A549 (cell line): ENCODE results near the gene CYSLTR2. TPM values are rescaled to one million over a fixed set of nuclear protein-coding genes. Genes with fewer than 3 reads are reported as not detected.

Experiments used
- ATAC-seq, 2 experiments: fragments of 200-7000 bp in 1 of 2; fragments of >200 bp in 1 of 2; cut with Nextera tagmentation in 1 of 2; cut with Tn5 transposase in 1 of 2; 3 replicates each; pipeline versions ENCODE4 v1.8.0 to v1.9.1; 2018 to 2020; ENCODE audit warnings: mild to moderate bottlenecking in 1 of 2, moderate library complexity in 1 of 2
- CTCF ChIA-PET: fragments of 300-600 bp; sonication (Branson Sonifier 250); formaldehyde crosslinking; extraction: SDS; loops from one replicate; lab custom pipeline; 2021; ENCODE audit warnings: antibody characterized with exemption, inconsistent platforms; lab: Yijun Ruan, JAX
- POLR2A ChIA-PET: fragments of 350-600 bp; formaldehyde crosslinking; extraction: SDS; loops from one replicate; lab custom pipeline; 2021; ENCODE audit warnings: antibody characterized with exemption, inconsistent platforms; lab: Yijun Ruan, JAX
- DNase-seq, 2 experiments: peaks; one replicate each; pipeline versions ENCODE4 v3.0.0 to v3.0.0-alpha.2; 2011 to 2016; ENCODE audit warnings: low read depth in 1 of 2, low spot score in 1 of 2
- FAIRE-seq: peaks from 2 replicates; lab custom pipeline; 2011; peaks lifted over from hg19 to GRCh38; lab: Jason Lieb, UNC
- H3K27ac ChIP-seq, 2 experiments: fragments of >200 bp; sonication (Bioruptor Twin); formaldehyde crosslinking; 3 replicates each; pipeline ENCODE4 v1.5.1; 2016 to 2017
- H3K4me1 ChIP-seq: fragments of >200 bp; sonication (Bioruptor Twin); formaldehyde crosslinking; 3 replicates; pipeline ENCODE4 v1.6.1; 2016
- H3K4me2 ChIP-seq: fragments of >200 bp; sonication (Bioruptor Twin); formaldehyde crosslinking; 3 replicates; pipeline ENCODE4 v1.6.1; 2016
- H3K4me3 ChIP-seq: fragments of >200 bp; sonication (Bioruptor Twin); formaldehyde crosslinking; 3 replicates; pipeline ENCODE4 v1.5.1; 2016
- H3K9me3 ChIP-seq: fragments of >200 bp; sonication (Bioruptor Twin); formaldehyde crosslinking; 3 replicates; pipeline ENCODE4 v1.6.1; 2016
- ATOH8 ChIP-seq: fragments of 250-450 bp; sonication (Bioruptor Pico); IDR thresholded peaks from 2 replicates; pipeline ENCODE4 v1.5.0; 2020; ENCODE audit warnings: low read depth, mild to moderate bottlenecking, moderate library complexity
- BHLHE40 ChIP-seq: IDR thresholded peaks from 2 replicates; pipeline ENCODE4 v1.6.1; 2012; ENCODE audit warnings: low read depth, low read length, inconsistent platforms
- CBX2 ChIP-seq: fragments of 200-600 bp; sonication (generic); IDR thresholded peaks from 2 replicates; pipeline ENCODE4 v1.6.1; 2016; ENCODE audit warnings: low read depth, mild to moderate bottlenecking, borderline replicate concordance
- CHD4 ChIP-seq: fragments of 200-600 bp; sonication (generic); IDR thresholded peaks from 2 replicates; pipeline ENCODE4 v1.6.1; 2016; ENCODE audit warnings: antibody characterized with exemption, mild to moderate bottlenecking, borderline replicate concordance
- E2F6 ChIP-seq: IDR thresholded peaks from 2 replicates; pipeline ENCODE4 v1.6.1; 2012; ENCODE audit warnings: low read depth, borderline replicate concordance
- ELK1 ChIP-seq: fragments of 150-350 bp; IDR thresholded peaks from 2 replicates; pipeline ENCODE4 v1.6.1; 2014; ENCODE audit warnings: low read depth, mild to moderate bottlenecking, low read length
- EP300 ChIP-seq, 2 experiments: fragments of >200 bp; sonication (Bioruptor Twin); formaldehyde crosslinking; IDR thresholded peaks; 2 replicates in 1 of 2; 3 replicates in 1 of 2; pipeline ENCODE4 v1.6.1; 2016 to 2017
- ESRRA ChIP-seq: fragments of 150-350 bp; IDR thresholded peaks from 2 replicates; pipeline ENCODE4 v1.6.1; 2014; ENCODE audit warnings: mild to moderate bottlenecking, low read length, borderline replicate concordance
- FOSB ChIP-seq: fragments of 250-450 bp; sonication (Bioruptor Pico); IDR thresholded peaks from 2 replicates; pipeline ENCODE4 v1.5.0; 2020; ENCODE audit warnings: mild to moderate bottlenecking, moderate library complexity
- FOSL2 ChIP-seq, 2 experiments: fragments of 450-650 bp in 1 of 2; fragments of >200 bp in 1 of 2; sonication (Bioruptor Twin) in 1 of 2; formaldehyde crosslinking; IDR thresholded peaks; 2 replicates each; pipeline versions ENCODE4 v1.5.0 to v1.6.1; 2016 to 2020; ENCODE audit warnings: mild to moderate bottlenecking in 1 of 2, moderate library complexity in 1 of 2
- GATA3 ChIP-seq: IDR thresholded peaks from 2 replicates; pipeline ENCODE4 v1.6.1; 2012; ENCODE audit warnings: borderline replicate concordance
- HDAC2 ChIP-seq: fragments of 200-600 bp; sonication (generic); IDR thresholded peaks from 2 replicates; pipeline ENCODE4 v1.6.1; 2016
- HES2 ChIP-seq: fragments of >200 bp; sonication (Bioruptor Twin); formaldehyde crosslinking; IDR thresholded peaks from 2 replicates; pipeline ENCODE4 v1.6.1; 2016
- HMGXB4 ChIP-seq: fragments of 250-450 bp; sonication (Bioruptor Pico); IDR thresholded peaks from 2 replicates; pipeline ENCODE4 v1.5.0; 2021; ENCODE audit warnings: mild to moderate bottlenecking, moderate library complexity, borderline replicate concordance
- HOXA7 ChIP-seq: fragments of 250-450 bp; sonication (Bioruptor Pico); IDR thresholded peaks from 2 replicates; pipeline ENCODE4 v1.5.0; 2020; ENCODE audit warnings: mild to moderate bottlenecking, moderate library complexity
- HOXB5 ChIP-seq: fragments of 250-450 bp; sonication (Bioruptor Pico); IDR thresholded peaks from 2 replicates; pipeline ENCODE4 v1.5.0; 2020; ENCODE audit warnings: mild to moderate bottlenecking, moderate library complexity
- JUNB ChIP-seq: fragments of >200 bp; sonication (Bioruptor Twin); formaldehyde crosslinking; IDR thresholded peaks from 2 replicates; pipeline ENCODE4 v1.6.1; 2016
- KDM1A ChIP-seq: fragments of 200-600 bp; sonication (generic); IDR thresholded peaks from 2 replicates; pipeline ENCODE4 v1.6.1; 2016; ENCODE audit warnings: low read depth, mild to moderate bottlenecking
- KDM5A ChIP-seq: fragments of 200-600 bp; sonication (generic); IDR thresholded peaks from 2 replicates; pipeline ENCODE4 v1.6.1; 2016; ENCODE audit warnings: antibody characterized with exemption, mild to moderate bottlenecking
- MAFK ChIP-seq: fragments of 450-650 bp; IDR thresholded peaks from 2 replicates; pipeline ENCODE4 v1.6.1; 2014; ENCODE audit not compliant: partially characterized antibody
- MAX ChIP-seq: IDR thresholded peaks from 2 replicates; pipeline ENCODE4 v1.6.1; 2012
- NR3C1 ChIP-seq: fragments of >200 bp; sonication (Bioruptor Twin); formaldehyde crosslinking; IDR thresholded peaks from 3 replicates; pipeline ENCODE4 v1.6.1; 2017
- PHF8 ChIP-seq: fragments of 200-600 bp; sonication (generic); IDR thresholded peaks from 2 replicates; pipeline ENCODE4 v1.6.1; 2016; ENCODE audit warnings: low read depth, mild to moderate bottlenecking, antibody characterized with exemption, moderate library complexity, borderline replicate concordance
- RARB ChIP-seq: fragments of 250-450 bp; sonication (Bioruptor Pico); IDR thresholded peaks from 2 replicates; pipeline ENCODE4 v1.8.0; 2021; ENCODE audit warnings: mild to moderate bottlenecking, moderate library complexity
- RNF2 ChIP-seq: fragments of 200-600 bp; sonication (generic); IDR thresholded peaks from 2 replicates; pipeline ENCODE4 v1.6.1; 2016; ENCODE audit warnings: low read depth, mild to moderate bottlenecking, antibody characterized with exemption, moderate library complexity, borderline replicate concordance
- SMC3 ChIP-seq: fragments of >200 bp; sonication (Bioruptor Twin); formaldehyde crosslinking; IDR thresholded peaks from 3 replicates; pipeline ENCODE4 v1.6.1; 2018; ENCODE audit warnings: inconsistent platforms
- TFCP2L1 ChIP-seq: fragments of 250-450 bp; sonication (Bioruptor Pico); IDR thresholded peaks from 2 replicates; pipeline ENCODE4 v1.5.0; 2021; ENCODE audit warnings: mild to moderate bottlenecking
- USF2 ChIP-seq: fragments of 450-650 bp; IDR thresholded peaks from 2 replicates; pipeline ENCODE4 v1.6.1; 2014; ENCODE audit warnings: antibody characterized with exemption
- ZC3H11A ChIP-seq: fragments of 450-650 bp; IDR thresholded peaks from 2 replicates; pipeline ENCODE4 v1.6.1; 2014; ENCODE audit warnings: antibody characterized with exemption, mild to moderate bottlenecking
- ZNF302 ChIP-seq: fragments of 250-450 bp; sonication (Bioruptor Pico); IDR thresholded peaks from 2 replicates; pipeline ENCODE4 v1.9.0; 2021; ENCODE audit warnings: inconsistent platforms, mild to moderate bottlenecking, moderate library complexity
- WGBS: methylation state at CpG from one replicate; pipeline ENCODE4 v1.1.6; 2017; ENCODE audit errors: missing lambda C conversion rate; 5-methylcytosine and 5-hydroxymethylcytosine counted together
- polyA plus RNA-seq, 4 experiments: library from polyadenylated mRNA; depleted of rRNA in 3 of 4; stranded (reverse); fragments of >200 nt; fragmentation: RNase III in 1 of 4; extraction: RNeasy Plus Mini Kit Qiagen cat#74134 plus additional on column Dnase treatment in 1 of 4; gene quantifications; 2 replicates in 3 of 4; 3 replicates in 1 of 4; pipeline ENCODE4 v1.2.3, GENCODE V29; 2011 to 2017

The CYSLTR2 gene
- polyA plus RNA-seq, 2 of the 4 experiments (the other 2 are of a cell fraction), result not detected

GRCh38 chr13:48642061-48642460 lies 11.7 kb upstream of the CYSLTR2 start:
- WGBS, result 82% methylated on average over 6 of the region's 6 CpGs

GRCh38 chr13:48643159-48643558 lies 10.6 kb upstream of the CYSLTR2 start:
- ChIA-PET CTCF (no interaction called here), POLR2A (no interaction called here)
- no peak for DNase-seq
- H3K9me3 ChIP-seq, result no peaks in the 10 kb centered on the region
- H3K4me3 ChIP-seq, result no peak overlapping the region
- no peak for TF ChIP-seq HMGXB4
- TF ChIP-seq ATOH8 (CRISPR knock-in tag), result no peak
- TF ChIP-seq SMC3, result no peak
- no peak for TF ChIP-seq USF2
- no peak for TF ChIP-seq GATA3
- no peak for FAIRE-seq
- no peak overlapping the region for H3K27ac ChIP-seq
- H3K4me2 ChIP-seq, result no peak overlapping the region
- WGBS, result 15% methylated on average over 1 of the region's 1 CpG
- H3K4me1 ChIP-seq, result no peaks in the 10 kb centered on the region
- no peak for ATAC-seq

More at GRCh38 chr13:48642061-48642460, 11.7 kb upstream of the CYSLTR2 start:
- Histone ChIP-seq H3K9me3 (no peaks in the 10 kb centered on the region), H3K4me1 (no peaks in the 10 kb centered on the region), H3K27ac (no peak overlapping the region), H3K4me2 (no peak overlapping the region), H3K4me3 (no peak overlapping the region)
- TF ChIP-seq ZC3H11A (no peak), HOXA7 (CRISPR knock-in tag) (no peak), ESRRA (no peak), FOSB (no peak), JUNB (no peak), FOSL2 (IDR thresholded peaks at IDR 0.05) (no peak), FOSL2 (CRISPR knock-in tag; IDR thresholded peaks at IDR 0.05) (no peak), MAFK (no peak), BHLHE40 (no peak), EP300 (IDR thresholded peaks at IDR 0.05) (no peak), CHD4 (no peak), ELK1 (no peak), ZNF302 (CRISPR knock-in tag) (no peak), CBX2 (no peak), HDAC2 (no peak), HOXB5 (CRISPR knock-in tag) (no peak)
- POLR2A ChIA-PET, result no interaction called here
- DNase-seq (no peak), FAIRE-seq (no peak), ATAC-seq (no peak)
- CTCF ChIA-PET, result interaction anchor here (0.5 kb wide), 1 partner anchor 128 kb away, joined by 3 read pairs; no protein-coding TSS in a partner anchor

- H3K4me3 ChIP-seq, result no peak overlapping the region
- no peak overlapping the region for H3K27ac ChIP-seq
- ChIA-PET CTCF (no interaction called here), POLR2A (no interaction called here)
- no peak overlapping the region for H3K4me2 ChIP-seq
- H3K9me3 ChIP-seq, result no peaks in the 10 kb centered on the region
- WGBS, result 40% methylated on average over 5 of the region's 5 CpGs
- no peaks in the 10 kb centered on the region for H3K4me1 ChIP-seq
- DNase-seq (no peak), FAIRE-seq (no peak), ATAC-seq (no peak)
- TF ChIP-seq TFCP2L1 (CRISPR knock-in tag) (no peak), ZC3H11A (no peak), RARB (CRISPR knock-in tag) (no peak), USF2 (no peak), MAX (no peak), CBX2 (no peak), NR3C1 (no peak), HES2 (no peak), KDM1A (no peak), E2F6 (no peak), BHLHE40 (no peak), RNF2 (no peak), KDM5A (no peak), PHF8 (no peak)
These were observed 9.6 kb upstream of the CYSLTR2 start for GRCh38 chr13:48644141-48644540.
